Measurements from ENCODE around the gene GREB1L.
"Not testable (repeated sequence)": the region's sequence is repeated elsewhere in the genome, so short reads cannot be mapped to it uniquely, and the experiment has no call there.

The GREB1L gene

DNA sequence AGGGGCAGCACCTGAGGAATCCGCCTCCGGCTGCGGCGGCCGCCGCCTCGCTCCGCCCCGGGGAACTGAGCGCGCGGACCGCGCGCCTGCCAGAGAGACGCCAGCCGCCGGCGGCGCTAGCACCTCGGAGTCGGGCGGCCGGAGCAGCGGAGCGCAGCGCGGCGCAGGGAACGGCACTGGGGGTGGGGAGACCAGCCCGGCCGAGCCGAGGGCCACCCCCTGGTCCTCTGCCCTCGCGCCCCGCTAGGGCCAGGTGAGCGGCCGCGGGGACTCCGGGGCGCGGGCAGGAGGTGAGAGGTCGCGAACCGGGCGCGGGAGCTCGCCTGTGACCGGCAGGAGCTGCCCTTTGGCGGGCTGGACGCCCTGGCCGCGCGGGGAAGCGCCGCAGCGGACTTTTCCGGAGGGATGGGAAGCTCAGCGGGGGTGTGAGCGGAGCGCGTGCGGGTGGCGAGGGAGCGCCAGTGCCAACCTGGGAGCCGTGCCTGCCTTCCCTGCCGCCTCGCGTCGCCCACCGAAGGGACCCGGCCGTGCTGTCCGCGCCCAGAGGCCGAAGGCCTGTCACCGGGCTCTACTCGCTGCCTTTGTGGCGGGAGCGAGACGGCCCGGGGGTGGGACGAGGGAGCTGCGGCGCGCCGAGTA, at the start of gene GREB1L:
GREB1L (plus strand) TSS at position 92 of the 639 bp plus-strand sequence. CDS start 141,287 bp downstream, outside the sequence.
- no peak for DNase-seq

DNA sequence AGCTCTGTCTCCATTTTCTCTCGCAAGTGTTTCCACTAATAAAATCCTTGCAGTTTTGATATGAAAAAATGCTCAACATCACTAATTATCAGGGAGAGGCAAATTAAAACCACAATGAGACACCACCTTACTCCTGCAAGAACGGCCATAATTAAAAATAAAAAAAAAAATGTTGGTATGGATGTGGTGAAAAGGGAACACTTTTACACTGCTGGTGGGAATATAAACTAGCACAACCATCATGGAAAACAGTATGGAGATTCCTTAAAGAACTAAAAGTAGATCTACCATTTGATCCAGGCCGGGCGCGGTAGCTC, 49.8 kb upstream of the GREB1L start:
- DNase-seq: no peak

- DNase-seq: peak; percentile 23
Observed at GRCh38 chr18:21194871-21195771, 46.9 kb upstream of the GREB1L start.

GRCh38 chr18:21196426-21196825, 45.6 kb upstream of the GREB1L start:
- no peak for DNase-seq

- DNase-seq: no peak
Observed at GRCh38 chr18:21203126-21203525, 38.9 kb upstream of the GREB1L start.

DNA sequence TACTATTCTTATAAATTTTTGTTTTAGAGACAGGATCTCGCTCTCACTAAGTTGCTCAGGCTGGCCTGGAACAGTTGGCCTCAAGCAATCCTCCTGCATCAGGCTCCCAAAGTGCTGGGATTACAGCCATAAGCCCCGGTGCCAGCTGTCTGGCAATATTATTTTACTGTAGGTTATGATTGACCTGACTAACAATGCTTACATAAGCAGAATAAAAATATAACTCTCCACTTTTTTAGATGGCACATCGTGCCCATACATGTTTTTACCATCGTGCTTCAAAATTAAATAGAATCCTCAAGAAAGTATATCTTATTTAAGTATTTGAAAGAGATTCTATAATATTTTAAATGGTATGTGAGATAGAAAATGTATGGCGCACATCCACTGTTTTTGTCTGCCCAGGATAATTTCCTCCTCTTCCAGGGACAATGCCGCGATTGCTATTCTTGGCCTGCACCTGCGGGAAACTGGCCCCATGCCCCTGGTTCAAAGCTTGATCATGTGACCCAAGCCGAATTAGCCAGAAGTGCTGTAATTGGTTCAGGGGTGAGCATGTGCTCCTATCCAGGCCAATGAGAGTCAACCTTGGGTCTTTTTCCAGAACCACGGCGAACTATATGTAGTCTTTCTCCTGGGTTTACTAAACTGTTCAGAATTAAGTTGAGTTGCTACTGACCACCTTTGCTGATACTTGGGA, 38.3 kb upstream of the GREB1L start:
- DNase-seq: no peak

DNA sequence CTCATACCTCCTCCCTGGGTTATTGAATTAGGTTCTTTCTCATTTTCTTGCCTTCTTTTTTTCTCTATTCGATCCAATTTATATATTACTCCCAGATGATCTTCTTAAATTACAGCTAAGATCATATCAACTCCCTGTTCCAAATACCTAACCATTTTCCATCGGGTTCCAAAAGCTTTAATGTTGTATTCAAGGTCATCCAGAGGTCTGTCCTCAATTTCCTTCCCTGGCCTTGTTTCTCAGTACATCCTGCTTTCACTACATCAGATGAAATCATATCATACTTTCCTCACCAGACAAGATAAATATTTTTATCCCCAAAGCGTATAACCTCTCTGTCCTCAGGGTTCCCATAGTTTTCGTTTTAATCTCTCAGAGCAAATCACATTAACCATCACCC, 36.3 kb upstream of the GREB1L start:
- DNase-seq: no peak

GRCh38 chr18:21210278-21210677, 31.8 kb upstream of the GREB1L start:
- no peak for DNase-seq

GRCh38 chr18:21210784-21211183, 31.2 kb upstream of the GREB1L start:
- no peak for DNase-seq

GRCh38 chr18:21214409-21214808, 27.6 kb upstream of the GREB1L start:
- DNase-seq: not testable (repeated sequence)

- no peak for DNase-seq
Observed at GRCh38 chr18:21215490-21215889, 26.5 kb upstream of the GREB1L start.

DNA sequence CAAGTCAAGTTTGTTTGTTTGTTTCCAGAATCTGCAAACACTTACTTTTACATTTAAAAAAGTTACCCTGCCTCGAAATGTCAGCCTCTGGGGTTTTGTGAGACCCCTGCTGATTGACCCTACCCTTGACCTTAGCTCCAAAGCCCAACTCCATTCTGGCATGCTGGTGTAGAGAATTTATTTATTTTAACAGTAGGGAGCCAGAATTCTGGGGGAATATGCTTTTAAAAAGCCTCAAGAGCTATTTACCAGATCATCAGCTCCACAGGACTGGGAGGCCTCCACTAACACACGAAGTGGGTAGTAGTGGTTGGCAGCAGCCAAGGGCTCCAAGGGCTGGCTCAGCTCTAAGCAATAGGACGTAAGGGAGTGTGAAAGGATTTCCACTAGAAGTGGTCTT, 23.2 kb upstream of the GREB1L start:
- DNase-seq: no peak

GRCh38 chr18:21230436-21230835, 11.6 kb upstream of the GREB1L start:
- DNase-seq: no peak

DNA sequence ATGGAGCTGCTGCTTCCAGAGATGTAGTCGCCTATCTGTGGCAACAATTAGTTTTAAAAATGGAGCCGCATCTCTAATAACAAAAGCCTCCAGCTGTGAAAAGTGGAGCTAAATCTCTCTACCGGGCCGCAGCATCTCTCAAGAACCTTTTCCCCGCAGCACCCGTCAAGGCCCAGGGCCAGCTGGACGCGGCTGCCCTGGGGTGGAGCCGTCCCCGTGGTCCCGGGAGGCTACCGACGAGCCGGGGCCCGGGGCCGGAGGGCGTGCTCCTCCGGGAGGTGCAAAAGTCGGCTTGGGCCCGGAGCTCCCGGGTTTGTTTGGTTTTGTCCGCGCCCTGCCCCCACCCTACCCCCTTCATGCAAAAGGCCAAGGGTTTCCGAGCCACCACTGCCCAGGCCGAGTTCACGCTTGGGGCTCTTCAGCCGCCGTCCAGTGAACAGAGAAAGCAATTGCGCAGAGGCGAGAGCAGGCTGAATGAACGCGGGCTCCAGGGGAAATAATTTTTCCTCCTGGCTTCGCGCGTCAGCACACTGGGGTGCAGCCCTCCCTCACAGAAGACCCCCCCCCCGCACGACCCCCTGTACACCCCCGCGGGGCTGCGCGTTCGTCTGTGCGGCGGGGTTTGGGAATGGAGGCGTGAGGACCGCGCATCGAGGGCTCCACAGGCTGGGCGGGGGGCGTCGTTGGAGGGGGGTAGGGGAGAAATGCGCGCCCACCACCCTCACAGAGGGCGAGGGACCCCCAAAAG, 557 bp upstream of the GREB1L start:
- DNase-seq: no peak

GRCh38 chr18:21242780-21243401, 859 bp downstream of the GREB1L start:
- DNase-seq: no peak

DNA sequence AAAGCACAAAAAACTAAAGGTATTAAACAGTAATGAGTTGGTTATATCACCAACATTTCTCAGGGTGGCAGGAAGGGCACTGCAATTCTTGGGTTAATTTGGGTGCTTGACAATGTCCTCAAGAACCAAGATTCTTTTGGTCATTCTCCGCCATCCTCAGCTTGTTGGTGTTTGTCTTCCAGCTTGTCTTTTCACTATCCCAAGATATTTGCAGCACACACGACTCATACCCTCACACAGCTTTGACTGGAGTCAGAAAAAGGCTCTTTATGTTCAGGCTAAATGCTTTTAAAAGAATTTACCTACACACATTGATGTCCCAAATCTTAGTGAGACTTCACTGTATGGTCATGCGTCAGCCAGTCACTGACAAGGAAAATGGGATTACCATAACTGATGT, 12.5 kb downstream of the GREB1L start:
- DNase-seq: no peak

DNA sequence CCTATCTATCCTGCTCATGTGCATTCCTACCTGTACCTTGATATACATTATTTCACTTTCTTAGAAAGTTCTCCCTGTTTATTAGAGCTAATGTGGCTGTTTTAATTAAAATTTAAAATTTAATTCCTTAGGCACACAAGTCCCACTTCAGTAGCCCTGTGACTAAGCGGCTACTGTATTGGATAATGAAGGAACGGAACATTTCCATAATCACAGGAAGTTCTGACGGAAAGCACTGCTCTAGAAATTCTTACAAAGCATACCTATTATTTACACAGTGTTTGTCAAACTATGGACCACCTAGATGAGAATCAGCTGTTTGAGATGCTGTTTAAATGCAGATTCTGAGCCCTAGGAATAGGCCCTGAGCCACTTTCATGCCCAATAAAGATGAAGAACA, 13.2 kb downstream of the GREB1L start:
- no peak for DNase-seq

GRCh38 chr18:21257386-21257785, 15.4 kb downstream of the GREB1L start:
- no peak for DNase-seq

GRCh38 chr18:21260621-21261020, 18.6 kb downstream of the GREB1L start:
- DNase-seq: no peak

DNA sequence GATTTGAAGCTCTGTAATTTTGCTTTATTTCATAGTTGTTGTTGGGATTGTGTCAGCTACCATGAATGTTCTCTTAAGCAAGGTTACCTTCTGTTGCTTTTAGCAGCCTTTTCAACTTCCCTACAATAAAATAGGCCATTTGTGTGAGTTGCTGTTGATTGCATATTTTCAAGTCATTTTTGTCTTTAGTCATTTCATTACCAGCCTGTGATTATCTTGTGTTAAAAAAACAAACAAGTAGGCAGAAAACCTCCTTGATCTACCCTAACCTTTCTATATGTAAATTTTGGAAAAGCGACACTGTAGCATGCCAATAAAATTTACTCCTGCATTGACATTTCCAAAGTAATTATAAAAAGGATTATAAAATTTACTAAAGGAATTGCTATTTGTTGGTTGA, 19.3 kb downstream of the GREB1L start:
- no peak for DNase-seq

- no peak for DNase-seq
Observed at GRCh38 chr18:21262244-21262643, 20.2 kb downstream of the GREB1L start.

GRCh38 chr18:21262979-21263378, 20.9 kb downstream of the GREB1L start:
- no peak for DNase-seq

DNA sequence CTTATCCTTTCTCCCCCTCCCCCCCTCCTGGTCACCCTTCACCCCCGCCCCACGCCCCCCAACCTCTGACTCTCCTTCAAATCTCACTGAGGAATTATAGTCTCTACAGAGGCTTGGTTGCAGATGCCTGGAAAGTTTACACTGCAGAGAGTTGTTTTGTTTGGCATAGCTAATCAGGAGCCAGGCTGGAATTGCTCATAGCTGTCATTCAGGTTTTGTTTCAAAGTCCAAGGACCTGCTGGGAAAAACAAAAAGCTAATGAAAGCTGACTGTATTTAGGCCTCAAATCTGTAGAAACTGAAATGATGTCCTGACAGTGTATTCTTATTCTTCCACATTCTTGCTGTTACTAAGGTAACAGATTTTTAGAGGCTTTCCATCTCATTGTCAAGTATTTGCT, 22.6 kb downstream of the GREB1L start:
- no peak for DNase-seq

All from KG1 (cell line).